Nephron (organoid): ENCODE measurements around the gene CDKAL1.

Experiments
- H3K27ac Mint-ChIP-seq, 3 experiments: 2 replicates each; pipeline ENCODE4 v1.8.0; 2020; ENCODE audit warnings: mixed read lengths in 3 of 3, mild to moderate bottlenecking in 2 of 3, moderate library complexity in 1 of 3
- H3K27me3 Mint-ChIP-seq: 2 replicates; pipeline ENCODE4 v1.8.0; 2021; ENCODE audit warnings: low read depth, mild to moderate bottlenecking, moderate library complexity, mixed read lengths
- H3K36me3 Mint-ChIP-seq: 2 replicates; pipeline ENCODE4 v1.8.0; 2020; ENCODE audit warnings: low read depth, mixed read lengths
- H3K4me1 Mint-ChIP-seq: 2 replicates; pipeline ENCODE4 v1.8.0; 2020; ENCODE audit warnings: mixed read lengths
- H3K4me3 Mint-ChIP-seq, 3 experiments: 2 replicates each; pipeline ENCODE4 v1.8.0; 2020; ENCODE audit warnings: mild to moderate bottlenecking in 3 of 3, mixed read lengths in 3 of 3, moderate library complexity in 2 of 3
- H3K9me3 Mint-ChIP-seq: 2 replicates; pipeline ENCODE4 v1.8.0; 2020; ENCODE audit warnings: mixed read lengths
- TF ChIP-seq, protein P1 (sequence below), 3 experiments: fragments of 200-600 bp; sonication (generic); IDR thresholded peaks; one replicate each; pipeline ENCODE4 v1.5.0; 2021; ENCODE audit warnings: antibody characterized with exemption in 3 of 3; ENCODE audit not compliant: unreplicated experiment in 3 of 3

CDKAL1 gene

DNA sequence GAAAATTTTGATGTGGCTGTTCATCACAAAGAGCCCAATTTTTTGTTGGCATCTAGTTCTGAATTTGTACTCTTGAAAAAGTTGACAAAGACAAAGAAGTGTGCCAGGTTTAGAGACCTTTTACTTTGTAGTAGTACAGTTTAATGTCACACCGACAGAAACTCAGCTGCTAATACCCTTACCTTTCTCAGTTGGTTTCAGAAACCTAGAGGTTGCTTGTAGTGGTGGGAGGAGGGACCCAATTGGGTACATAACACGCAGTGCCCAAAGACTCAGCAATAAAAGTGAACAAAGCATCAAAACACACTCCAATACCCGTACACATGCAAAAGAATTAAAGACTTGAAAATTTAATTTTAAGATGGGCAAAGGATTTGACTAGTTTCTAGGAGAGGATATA lies 203.7 kb downstream of the CDKAL1 start:
- TF ChIP-seq, protein P1, sequence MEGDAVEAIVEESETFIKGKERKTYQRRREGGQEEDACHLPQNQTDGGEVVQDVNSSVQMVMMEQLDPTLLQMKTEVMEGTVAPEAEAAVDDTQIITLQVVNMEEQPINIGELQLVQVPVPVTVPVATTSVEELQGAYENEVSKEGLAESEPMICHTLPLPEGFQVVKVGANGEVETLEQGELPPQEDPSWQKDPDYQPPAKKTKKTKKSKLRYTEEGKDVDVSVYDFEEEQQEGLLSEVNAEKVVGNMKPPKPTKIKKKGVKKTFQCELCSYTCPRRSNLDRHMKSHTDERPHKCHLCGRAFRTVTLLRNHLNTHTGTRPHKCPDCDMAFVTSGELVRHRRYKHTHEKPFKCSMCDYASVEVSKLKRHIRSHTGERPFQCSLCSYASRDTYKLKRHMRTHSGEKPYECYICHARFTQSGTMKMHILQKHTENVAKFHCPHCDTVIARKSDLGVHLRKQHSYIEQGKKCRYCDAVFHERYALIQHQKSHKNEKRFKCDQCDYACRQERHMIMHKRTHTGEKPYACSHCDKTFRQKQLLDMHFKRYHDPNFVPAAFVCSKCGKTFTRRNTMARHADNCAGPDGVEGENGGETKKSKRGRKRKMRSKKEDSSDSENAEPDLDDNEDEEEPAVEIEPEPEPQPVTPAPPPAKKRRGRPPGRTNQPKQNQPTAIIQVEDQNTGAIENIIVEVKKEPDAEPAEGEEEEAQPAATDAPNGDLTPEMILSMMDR (IDR thresholded peaks at IDR 0.05; ENCODE audit: unreplicated experiment in 3 of 3), result no peak
- Mint-ChIP-seq H3K36me3 (peaks cover 24% of the 10 kb centered on the region), H3K27ac (no peak overlapping the region), H3K27me3 (no peaks in the 10 kb centered on the region), H3K4me3 (no peak overlapping the region), H3K9me3 (no peaks in the 10 kb centered on the region), H3K4me1 (peaks cover 5% of the 10 kb centered on the region)

DNA sequence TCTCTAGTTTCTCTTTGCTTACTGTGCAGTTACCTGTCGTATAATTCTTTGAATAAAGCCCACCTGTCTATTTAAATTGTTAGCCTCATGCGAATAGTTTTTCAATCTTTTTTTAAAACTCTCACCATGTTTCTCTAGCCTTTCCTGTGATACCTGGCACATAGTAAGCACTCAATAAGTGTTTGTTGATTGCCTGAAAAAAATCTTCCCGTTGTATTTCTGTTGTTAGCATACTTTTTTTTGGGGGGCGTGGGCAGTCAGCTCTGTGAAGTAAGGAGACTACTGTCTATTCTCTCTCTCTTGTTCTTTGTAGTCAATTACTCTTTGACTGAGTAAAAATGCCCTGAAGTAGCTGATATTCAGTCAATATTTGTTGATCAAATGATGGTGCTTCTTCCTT lies 205.8 kb downstream of the CDKAL1 start:
- Mint-ChIP-seq H3K36me3 (peaks cover 24% of the 10 kb centered on the region), H3K4me3 (no peak overlapping the region), H3K27ac (no peak overlapping the region), H3K4me1 (no peaks in the 10 kb centered on the region), H3K27me3 (no peaks in the 10 kb centered on the region), H3K9me3 (no peaks in the 10 kb centered on the region)
- TF ChIP-seq, protein P1 (IDR thresholded peaks at IDR 0.05; ENCODE audit: unreplicated experiment in 3 of 3), result no peak

DNA sequence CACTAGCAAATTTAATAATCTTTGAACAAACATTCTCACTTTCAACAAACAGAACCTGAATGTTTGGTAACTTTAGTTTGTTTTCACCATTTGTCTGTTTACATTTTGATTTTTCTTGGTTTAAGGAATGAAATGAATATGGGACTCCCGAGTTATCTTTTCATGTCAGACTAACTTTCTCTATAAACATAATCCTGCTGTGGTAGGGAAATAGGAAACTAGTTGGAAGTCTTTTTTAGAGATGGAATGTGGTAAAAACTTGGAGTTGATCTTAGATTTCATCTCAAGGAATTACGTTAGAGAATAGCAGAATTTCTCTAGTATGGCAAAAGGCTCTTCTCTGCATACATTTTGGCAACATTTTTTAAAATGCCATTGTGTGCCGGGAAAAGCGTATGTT lies 206.5 kb downstream of the CDKAL1 start:
- no peaks in the 10 kb centered on the region for H3K9me3 Mint-ChIP-seq
- peaks cover 24% of the 10 kb centered on the region for H3K36me3 Mint-ChIP-seq
- no peaks in the 10 kb centered on the region for H3K27me3 Mint-ChIP-seq
- TF ChIP-seq, protein P1 (IDR thresholded peaks at IDR 0.05; ENCODE audit: unreplicated experiment in 3 of 3), result no peak
- no peak overlapping the region for H3K4me3 Mint-ChIP-seq
- no peaks in the 10 kb centered on the region for H3K4me1 Mint-ChIP-seq
- H3K27ac Mint-ChIP-seq, result no peak overlapping the region

DNA sequence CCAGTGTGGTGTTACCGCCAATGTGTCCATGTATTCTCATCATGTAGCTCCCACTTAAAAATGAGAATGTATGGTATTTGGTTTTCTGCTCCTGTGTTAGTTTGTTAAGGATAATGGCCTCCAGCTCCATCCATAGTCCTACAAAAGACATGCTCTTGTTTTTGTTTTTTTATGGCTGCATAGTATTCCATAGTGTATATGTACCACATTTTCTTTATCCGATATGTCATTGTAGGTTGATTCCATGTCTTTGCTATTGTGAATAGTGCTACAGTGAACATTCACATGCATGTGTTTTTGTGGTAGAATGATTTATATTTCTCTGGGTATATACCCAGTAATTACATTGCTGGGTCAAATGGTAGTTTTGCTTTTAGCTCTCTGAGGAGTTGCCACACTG lies 207.2 kb downstream of the CDKAL1 start:
- H3K27me3 Mint-ChIP-seq, result no peaks in the 10 kb centered on the region
- H3K9me3 Mint-ChIP-seq, result no peaks in the 10 kb centered on the region
- TF ChIP-seq, protein P1 (IDR thresholded peaks at IDR 0.05; ENCODE audit: unreplicated experiment in 3 of 3), result no peak
- H3K27ac Mint-ChIP-seq, result no peak overlapping the region
- H3K4me3 Mint-ChIP-seq, result no peak overlapping the region
- peaks cover 24% of the 10 kb centered on the region for H3K36me3 Mint-ChIP-seq
- H3K4me1 Mint-ChIP-seq, result peaks cover 6% of the 10 kb centered on the region

DNA sequence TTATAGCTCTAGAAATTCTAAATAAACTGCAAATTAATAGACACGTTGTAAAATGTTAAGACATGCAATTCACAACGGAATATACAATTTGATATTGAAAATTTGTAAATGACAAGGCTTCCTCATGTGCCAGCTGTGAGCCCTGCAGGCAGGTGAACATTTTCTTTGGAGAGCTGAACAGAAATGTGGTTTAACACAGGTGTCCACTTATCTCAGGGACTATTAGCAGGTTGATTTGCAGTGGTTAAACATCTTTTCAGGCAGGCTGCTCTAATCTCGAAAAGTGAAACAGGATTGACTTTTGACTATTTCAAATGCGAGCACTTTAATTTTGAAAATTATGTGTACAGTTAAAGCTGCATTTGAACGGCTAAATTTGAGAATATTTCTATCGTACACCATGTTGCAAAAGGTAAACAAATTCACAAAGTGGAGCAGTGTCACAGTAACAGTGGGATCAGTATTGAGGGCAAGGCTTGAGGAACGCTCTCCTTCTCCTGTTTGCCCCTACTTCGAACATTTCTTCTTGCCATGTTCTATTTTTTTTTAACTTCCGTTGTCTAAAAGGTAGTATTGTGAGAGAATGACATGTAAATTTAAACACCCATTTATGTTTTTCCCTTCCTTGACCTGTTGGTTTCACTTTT lies 210.8 kb downstream of the CDKAL1 start:
- Mint-ChIP-seq H3K27ac (no peak overlapping the region), H3K36me3 (peaks cover 29% of the 10 kb centered on the region), H3K9me3 (peaks cover 4% of the 10 kb centered on the region), H3K4me1 (peaks cover 17% of the 10 kb centered on the region), H3K27me3 (no peaks in the 10 kb centered on the region), H3K4me3 (no peak overlapping the region)
- TF ChIP-seq, protein P1 (IDR thresholded peaks at IDR 0.05; ENCODE audit: unreplicated experiment in 3 of 3), result no peak

DNA sequence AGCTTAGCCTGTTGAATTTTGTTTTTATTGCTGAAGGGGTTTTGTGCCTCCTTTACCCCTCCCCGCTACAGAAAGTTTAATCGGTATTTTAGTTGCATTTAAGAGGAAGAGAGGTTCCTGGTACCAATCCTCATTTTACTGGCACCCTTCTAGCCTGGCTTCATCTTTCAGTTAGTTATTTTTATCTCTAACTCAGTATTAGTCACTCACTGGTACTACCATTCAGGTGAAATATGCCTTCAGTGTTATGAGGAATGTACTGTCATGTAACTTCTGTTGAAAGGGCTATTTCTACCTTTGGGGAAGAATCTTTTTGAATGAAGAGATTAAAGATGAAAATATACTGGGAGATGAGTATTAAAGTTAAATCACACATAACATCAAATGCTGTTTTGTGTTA lies 211.8 kb downstream of the CDKAL1 start:
- Mint-ChIP-seq H3K27ac (no peak overlapping the region), H3K36me3 (peaks cover 23% of the 10 kb centered on the region), H3K4me1 (peaks cover 24% of the 10 kb centered on the region), H3K27me3 (no peaks in the 10 kb centered on the region), H3K9me3 (peaks cover 6% of the 10 kb centered on the region), H3K4me3 (no peak overlapping the region)
- TF ChIP-seq, protein P1 (IDR thresholded peaks at IDR 0.05; ENCODE audit: unreplicated experiment in 3 of 3), result no peak
